ENCODE data around the gene SYCP3. TPM values are rescaled to one million over a fixed set of nuclear protein-coding genes. Genes with fewer than 3 reads are reported as not detected.

Gene SYCP3
- polyA plus RNA-seq, 1 of the 3 experiments (the other 2 are of a cell fraction) = 0.07 TPM

- Histone ChIP-seq H2AFZ (ENCODE audit: low read depth) (no peak overlapping the region), H3K9me2 (no peaks in the 10 kb centered on the region), H3K4me1 (ENCODE audit: control insufficient read depth in 1 of 2, insufficient read depth in 2 of 2, low read depth in 1 of 2, low read length in 1 of 2) (no peaks in the 10 kb centered on the region; a peak in 1 of 4 replicates), H3K27ac (ENCODE audit: low read depth in 2 of 2, low read length in 1 of 2) (no peak overlapping the region), H3K9ac (no peak overlapping the region), H3K27me3 (ENCODE audit: insufficient read depth) (no peaks in the 10 kb centered on the region), H4K20me1 (ENCODE audit: insufficient read depth) (no peaks in the 10 kb centered on the region), H3K4me2 (no peak overlapping the region), H3K36me3 (replicated peaks in 1 of 2; ENCODE audit: control insufficient read depth in 1 of 2, insufficient read depth in 2 of 2, low read length in 1 of 2) (peaks cover 14 to 27% of the 10 kb centered on the region in 2 experiments), H3K4me3 (ENCODE audit: low read depth in 2 of 2, low read length in 1 of 2) (no peak overlapping the region), H3K79me2 (ENCODE audit: insufficient read depth) (no peaks in the 10 kb centered on the region), H3F3A (replicated peaks; ENCODE audit: insufficient read depth) (no peaks in the 10 kb centered on the region), H3K9me3 (no peaks in the 10 kb centered on the region)
- CTCF ChIA-PET = interaction anchor here (1.1 kb wide), 1 partner anchor 44 kb away, joined by 3 read pairs; no protein-coding TSS in a partner anchor
- POLR2A ChIA-PET = no interaction called here
- TF ChIP-seq MXI1 (IDR thresholded peaks at IDR 0.05; ENCODE audit: low read depth, low read length) = no peak
- TF ChIP-seq TEAD4 (IDR thresholded peaks at IDR 0.05; ENCODE audit: borderline replicate concordance, insufficient read depth) = no peak
- TF ChIP-seq, protein P1, sequence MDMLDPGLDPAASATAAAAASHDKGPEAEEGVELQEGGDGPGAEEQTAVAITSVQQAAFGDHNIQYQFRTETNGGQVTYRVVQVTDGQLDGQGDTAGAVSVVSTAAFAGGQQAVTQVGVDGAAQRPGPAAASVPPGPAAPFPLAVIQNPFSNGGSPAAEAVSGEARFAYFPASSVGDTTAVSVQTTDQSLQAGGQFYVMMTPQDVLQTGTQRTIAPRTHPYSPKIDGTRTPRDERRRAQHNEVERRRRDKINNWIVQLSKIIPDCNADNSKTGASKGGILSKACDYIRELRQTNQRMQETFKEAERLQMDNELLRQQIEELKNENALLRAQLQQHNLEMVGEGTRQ (IDR thresholded peaks at IDR 0.05; ENCODE audit: borderline replicate concordance, low read depth, low read length) = no peak
- TF ChIP-seq EP300 (IDR thresholded peaks at IDR 0.05; ENCODE audit: borderline replicate concordance in 1 of 2, low read depth in 1 of 2, low read length in 1 of 2) = no peak
- TF ChIP-seq, protein P2, sequence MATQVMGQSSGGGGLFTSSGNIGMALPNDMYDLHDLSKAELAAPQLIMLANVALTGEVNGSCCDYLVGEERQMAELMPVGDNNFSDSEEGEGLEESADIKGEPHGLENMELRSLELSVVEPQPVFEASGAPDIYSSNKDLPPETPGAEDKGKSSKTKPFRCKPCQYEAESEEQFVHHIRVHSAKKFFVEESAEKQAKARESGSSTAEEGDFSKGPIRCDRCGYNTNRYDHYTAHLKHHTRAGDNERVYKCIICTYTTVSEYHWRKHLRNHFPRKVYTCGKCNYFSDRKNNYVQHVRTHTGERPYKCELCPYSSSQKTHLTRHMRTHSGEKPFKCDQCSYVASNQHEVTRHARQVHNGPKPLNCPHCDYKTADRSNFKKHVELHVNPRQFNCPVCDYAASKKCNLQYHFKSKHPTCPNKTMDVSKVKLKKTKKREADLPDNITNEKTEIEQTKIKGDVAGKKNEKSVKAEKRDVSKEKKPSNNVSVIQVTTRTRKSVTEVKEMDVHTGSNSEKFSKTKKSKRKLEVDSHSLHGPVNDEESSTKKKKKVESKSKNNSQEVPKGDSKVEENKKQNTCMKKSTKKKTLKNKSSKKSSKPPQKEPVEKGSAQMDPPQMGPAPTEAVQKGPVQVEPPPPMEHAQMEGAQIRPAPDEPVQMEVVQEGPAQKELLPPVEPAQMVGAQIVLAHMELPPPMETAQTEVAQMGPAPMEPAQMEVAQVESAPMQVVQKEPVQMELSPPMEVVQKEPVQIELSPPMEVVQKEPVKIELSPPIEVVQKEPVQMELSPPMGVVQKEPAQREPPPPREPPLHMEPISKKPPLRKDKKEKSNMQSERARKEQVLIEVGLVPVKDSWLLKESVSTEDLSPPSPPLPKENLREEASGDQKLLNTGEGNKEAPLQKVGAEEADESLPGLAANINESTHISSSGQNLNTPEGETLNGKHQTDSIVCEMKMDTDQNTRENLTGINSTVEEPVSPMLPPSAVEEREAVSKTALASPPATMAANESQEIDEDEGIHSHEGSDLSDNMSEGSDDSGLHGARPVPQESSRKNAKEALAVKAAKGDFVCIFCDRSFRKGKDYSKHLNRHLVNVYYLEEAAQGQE (IDR thresholded peaks at IDR 0.05; ENCODE audit: low read depth, low read length) = no peak
- TF ChIP-seq GATA2 (CRISPR knock-in tag; IDR thresholded peaks at IDR 0.05) = no peak
- TF ChIP-seq, protein P3, sequence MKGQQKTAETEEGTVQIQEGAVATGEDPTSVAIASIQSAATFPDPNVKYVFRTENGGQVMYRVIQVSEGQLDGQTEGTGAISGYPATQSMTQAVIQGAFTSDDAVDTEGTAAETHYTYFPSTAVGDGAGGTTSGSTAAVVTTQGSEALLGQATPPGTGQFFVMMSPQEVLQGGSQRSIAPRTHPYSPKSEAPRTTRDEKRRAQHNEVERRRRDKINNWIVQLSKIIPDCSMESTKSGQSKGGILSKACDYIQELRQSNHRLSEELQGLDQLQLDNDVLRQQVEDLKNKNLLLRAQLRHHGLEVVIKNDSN (IDR thresholded peaks at IDR 0.05; ENCODE audit: borderline replicate concordance, low read depth) = no peak
- TF ChIP-seq TAF1 (IDR thresholded peaks at IDR 0.05; ENCODE audit: borderline replicate concordance, low read depth, low read length) = no peak
- TF ChIP-seq CTCF (IDR thresholded peaks at IDR 0.05) = no peak
- no peak for TF ChIP-seq YY1 (IDR thresholded peaks at IDR 0.05; ENCODE audit: low read depth)
- TF ChIP-seq PBX3 (IDR thresholded peaks at IDR 0.05) = no peak
- TF ChIP-seq, protein P4, sequence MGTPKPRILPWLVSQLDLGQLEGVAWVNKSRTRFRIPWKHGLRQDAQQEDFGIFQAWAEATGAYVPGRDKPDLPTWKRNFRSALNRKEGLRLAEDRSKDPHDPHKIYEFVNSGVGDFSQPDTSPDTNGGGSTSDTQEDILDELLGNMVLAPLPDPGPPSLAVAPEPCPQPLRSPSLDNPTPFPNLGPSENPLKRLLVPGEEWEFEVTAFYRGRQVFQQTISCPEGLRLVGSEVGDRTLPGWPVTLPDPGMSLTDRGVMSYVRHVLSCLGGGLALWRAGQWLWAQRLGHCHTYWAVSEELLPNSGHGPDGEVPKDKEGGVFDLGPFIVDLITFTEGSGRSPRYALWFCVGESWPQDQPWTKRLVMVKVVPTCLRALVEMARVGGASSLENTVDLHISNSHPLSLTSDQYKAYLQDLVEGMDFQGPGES (IDR thresholded peaks at IDR 0.05; ENCODE audit: low read depth, low read length) = no peak
- no peak for TF ChIP-seq MEF2A (IDR thresholded peaks at IDR 0.05; ENCODE audit: borderline replicate concordance, low read depth)
- TF ChIP-seq NFIC (IDR thresholded peaks at IDR 0.05; ENCODE audit: borderline replicate concordance) = no peak
- TF ChIP-seq EZH2phosphoT487 (IDR thresholded peaks at IDR 0.05; ENCODE audit: borderline replicate concordance, low read depth) = no peak
- no peak for TF ChIP-seq RFX5 (IDR thresholded peaks at IDR 0.05; ENCODE audit: low read length)
- no peak for TF ChIP-seq NRF1 (IDR thresholded peaks at IDR 0.05; ENCODE audit: low read depth, low read length)
- no peak for TF ChIP-seq JUND (IDR thresholded peaks at IDR 0.05)
- no peak for DNase-seq
Measured at GRCh38 chr12:101729842-101730241, 9.4 kb downstream of the SYCP3 start.

All from SK-N-SH (cell line).